GM12865 (cell line): Measurements from ENCODE around the gene PLCB1.

Source experiments
- DNase-seq: peaks from one replicate; pipeline ENCODE4 v3.0.0; 2010; ENCODE audit warnings: low read depth
- H3K4me3 ChIP-seq: 2 replicates; pipeline ENCODE4 v1.5.1; 2011; ENCODE audit warnings: mild to moderate bottlenecking, low read depth, low read length, control low read depth
- TF ChIP-seq, protein P1 (sequence below): IDR thresholded peaks from 2 replicates; pipeline ENCODE4 v1.5.1; 2011; ENCODE audit warnings: low read length, control low read depth, low read depth, inconsistent platforms; ENCODE audit not compliant: insufficient read depth; ENCODE audit errors: missing control alignments

PLCB1 gene

GRCh38 chr20:8406391-8406790, 274.3 kb downstream of the PLCB1 start:
- TF ChIP-seq, protein P1, sequence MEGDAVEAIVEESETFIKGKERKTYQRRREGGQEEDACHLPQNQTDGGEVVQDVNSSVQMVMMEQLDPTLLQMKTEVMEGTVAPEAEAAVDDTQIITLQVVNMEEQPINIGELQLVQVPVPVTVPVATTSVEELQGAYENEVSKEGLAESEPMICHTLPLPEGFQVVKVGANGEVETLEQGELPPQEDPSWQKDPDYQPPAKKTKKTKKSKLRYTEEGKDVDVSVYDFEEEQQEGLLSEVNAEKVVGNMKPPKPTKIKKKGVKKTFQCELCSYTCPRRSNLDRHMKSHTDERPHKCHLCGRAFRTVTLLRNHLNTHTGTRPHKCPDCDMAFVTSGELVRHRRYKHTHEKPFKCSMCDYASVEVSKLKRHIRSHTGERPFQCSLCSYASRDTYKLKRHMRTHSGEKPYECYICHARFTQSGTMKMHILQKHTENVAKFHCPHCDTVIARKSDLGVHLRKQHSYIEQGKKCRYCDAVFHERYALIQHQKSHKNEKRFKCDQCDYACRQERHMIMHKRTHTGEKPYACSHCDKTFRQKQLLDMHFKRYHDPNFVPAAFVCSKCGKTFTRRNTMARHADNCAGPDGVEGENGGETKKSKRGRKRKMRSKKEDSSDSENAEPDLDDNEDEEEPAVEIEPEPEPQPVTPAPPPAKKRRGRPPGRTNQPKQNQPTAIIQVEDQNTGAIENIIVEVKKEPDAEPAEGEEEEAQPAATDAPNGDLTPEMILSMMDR: no peak
- no peak for DNase-seq
- H3K4me3 ChIP-seq: no peak overlapping the region

DNA sequence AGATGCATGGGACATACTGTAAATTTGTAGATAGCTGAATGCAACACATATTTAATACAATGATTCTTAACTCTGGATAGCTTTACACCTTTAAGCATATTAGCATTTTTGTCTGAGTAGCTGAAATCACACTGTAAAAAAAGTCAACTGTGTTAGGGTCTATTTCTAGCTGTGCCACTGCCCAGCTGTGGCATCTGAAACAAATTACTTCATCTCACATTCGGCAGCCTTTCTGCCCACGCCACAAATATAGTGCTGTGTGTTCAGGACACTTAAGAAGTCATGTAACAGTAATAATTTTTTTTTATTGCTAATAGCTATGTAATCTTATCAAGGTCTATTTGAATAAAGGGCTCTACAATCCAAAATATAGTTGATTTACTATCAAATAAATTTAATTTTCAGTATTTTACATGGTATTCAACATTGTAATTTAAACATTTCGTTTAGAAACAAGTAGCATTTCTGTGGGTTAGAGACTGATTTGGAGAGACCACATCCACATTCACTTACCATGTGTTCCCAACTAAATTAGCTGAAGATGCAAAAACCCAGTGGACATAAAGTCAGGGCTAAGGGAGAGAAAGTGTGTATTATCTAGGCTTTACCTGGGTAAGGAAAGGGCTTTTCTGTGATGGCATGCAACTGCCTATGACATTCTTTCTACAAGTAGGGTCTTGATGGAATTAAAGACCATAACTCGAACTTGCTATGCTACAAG, 276.7 kb downstream of the PLCB1 start:
- H3K4me3 ChIP-seq: no peak overlapping the region
- TF ChIP-seq, protein P1: no peak
- DNase-seq: no peak

DNA sequence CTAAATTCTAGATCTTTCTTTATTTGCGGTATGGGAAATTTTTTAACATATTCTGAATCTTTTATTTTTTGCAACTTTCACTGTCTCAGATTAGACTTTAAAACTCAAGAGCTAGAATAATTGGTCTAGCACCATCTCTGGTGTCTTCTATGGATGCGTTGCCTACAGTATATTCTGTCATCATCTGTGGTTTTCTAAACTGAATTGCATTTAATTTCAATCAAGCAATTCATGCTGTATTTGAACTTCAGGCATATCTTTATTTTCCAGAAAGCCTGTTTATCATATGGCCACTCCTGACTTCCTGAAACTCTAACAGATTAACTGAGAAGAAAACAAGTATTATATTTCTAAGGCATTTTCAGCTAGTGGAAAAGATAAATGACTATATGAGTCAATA, 281.6 kb downstream of the PLCB1 start:
- no peak for DNase-seq
- H3K4me3 ChIP-seq: no peak overlapping the region
- TF ChIP-seq, protein P1: no peak

GRCh38 chr20:8414586-8415274, 282.7 kb downstream of the PLCB1 start:
- DNase-seq: no peak
- TF ChIP-seq, protein P1: no peak
- H3K4me3 ChIP-seq: no peak overlapping the region

DNA sequence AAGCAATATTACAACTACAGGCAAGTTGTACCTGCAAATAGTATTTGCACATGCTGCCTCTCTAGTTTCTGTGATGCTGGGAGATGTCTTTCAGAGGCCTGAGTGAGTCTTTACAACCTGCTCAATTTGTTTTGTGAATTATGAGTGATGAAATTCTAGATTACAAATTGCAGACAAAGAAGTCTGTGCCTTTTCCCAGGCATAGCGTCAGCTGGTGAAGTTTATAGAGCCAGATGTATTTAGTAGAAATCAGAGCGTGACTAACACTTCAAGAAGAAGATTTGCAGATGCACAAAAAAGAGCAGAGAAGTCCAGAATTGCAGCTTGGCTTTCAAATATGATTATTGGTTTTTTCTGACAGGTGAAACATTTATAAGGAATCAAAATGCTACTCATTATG, 289.9 kb downstream of the PLCB1 start:
- H3K4me3 ChIP-seq: no peak overlapping the region
- TF ChIP-seq, protein P1: no peak
- no peak for DNase-seq

DNA sequence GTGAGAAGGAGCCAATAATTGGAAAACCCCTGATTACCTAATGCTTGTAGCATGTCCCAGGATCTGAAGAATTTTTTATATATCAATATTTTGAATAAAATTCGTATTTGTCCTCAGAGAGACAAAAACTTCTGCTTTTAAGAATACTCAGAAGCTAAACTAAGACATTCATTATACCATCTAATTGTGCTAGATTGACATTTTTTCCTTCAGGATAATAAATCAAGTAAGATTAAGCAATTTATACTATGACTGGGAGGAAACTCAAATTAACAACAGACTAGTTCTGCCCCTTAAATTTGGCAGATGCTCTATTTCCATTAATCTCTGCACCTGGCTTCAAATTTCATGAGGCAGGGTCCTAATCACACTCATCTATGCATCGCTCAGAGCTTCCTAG, 291.4 kb downstream of the PLCB1 start:
- no peak overlapping the region for H3K4me3 ChIP-seq
- no peak for DNase-seq
- TF ChIP-seq, protein P1: no peak
